Rectal smooth muscle tissue (tissue), 1 donor: Measurements from ENCODE around the gene TXNDC5.

Experiments used
- H3K27ac ChIP-seq: one replicate; pipeline ENCODE4 v1.7.0; 2013; ENCODE audit warnings: low read depth, low read length, inconsistent platforms
- H3K27me3 ChIP-seq: one replicate; pipeline ENCODE4 v1.7.0; 2013; ENCODE audit warnings: low read length; ENCODE audit not compliant: control insufficient read depth, insufficient read depth
- H3K36me3 ChIP-seq: one replicate; pipeline ENCODE4 v1.7.0; 2013; ENCODE audit warnings: low read length; ENCODE audit not compliant: control insufficient read depth, insufficient read depth
- H3K4me1 ChIP-seq: one replicate; pipeline ENCODE4 v1.7.0; 2013; ENCODE audit warnings: low read length; ENCODE audit not compliant: control insufficient read depth, insufficient read depth
- H3K4me3 ChIP-seq: one replicate; pipeline ENCODE4 v1.7.0; 2013; ENCODE audit warnings: low read length
- H3K9ac ChIP-seq: one replicate; pipeline ENCODE4 v1.7.0; 2013; ENCODE audit warnings: low read length

Gene TXNDC5

GRCh38 chr6:7911345-7911725 is 747 bp upstream of the TXNDC5 start:
- H3K4me1 ChIP-seq: peaks cover 2% of the 10 kb centered on the region
- H3K9ac ChIP-seq: peak overlapping the region; percentile 34
- no peak overlapping the region for H3K27ac ChIP-seq
- H3K36me3 ChIP-seq: no peaks in the 10 kb centered on the region
- H3K4me3 ChIP-seq: peak overlapping the region; percentile 82
- H3K27me3 ChIP-seq: no peaks in the 10 kb centered on the region

- Histone ChIP-seq H3K36me3 (no peaks in the 10 kb centered on the region), H3K27me3 (no peaks in the 10 kb centered on the region), H3K4me3 (peak overlapping the region; percentile 72), H3K27ac (no peak overlapping the region), H3K4me1 (peaks cover 2% of the 10 kb centered on the region), H3K9ac (no peak overlapping the region)
Measured at GRCh38 chr6:7910298-7910653, 312 bp downstream of the TXNDC5 start.

- H3K27ac ChIP-seq: no peak overlapping the region
- H3K27me3 ChIP-seq: no peaks in the 10 kb centered on the region
- peak overlapping the region; percentile 13 for H3K9ac ChIP-seq
- peak overlapping the region; percentile 67 for H3K4me3 ChIP-seq
- peaks cover 2% of the 10 kb centered on the region for H3K4me1 ChIP-seq
- H3K36me3 ChIP-seq: no peaks in the 10 kb centered on the region
Measured at GRCh38 chr6:7909323-7910276, 988 bp downstream of the TXNDC5 start.

GRCh38 chr6:7907159-7907558 is 3.4 kb downstream of the TXNDC5 start:
- peaks cover 2% of the 10 kb centered on the region for H3K4me1 ChIP-seq
- H3K4me3 ChIP-seq: no peak overlapping the region
- no peak overlapping the region for H3K9ac ChIP-seq
- H3K27me3 ChIP-seq: no peaks in the 10 kb centered on the region
- H3K27ac ChIP-seq: no peak overlapping the region
- peaks cover 11% of the 10 kb centered on the region for H3K36me3 ChIP-seq

GRCh38 chr6:7906741-7907140 is 3.8 kb downstream of the TXNDC5 start:
- Histone ChIP-seq H3K27ac (no peak overlapping the region), H3K4me1 (peaks cover 2% of the 10 kb centered on the region), H3K4me3 (no peak overlapping the region), H3K36me3 (peaks cover 15% of the 10 kb centered on the region), H3K27me3 (no peaks in the 10 kb centered on the region), H3K9ac (no peak overlapping the region)

- H3K27ac ChIP-seq: no peak overlapping the region
- H3K36me3 ChIP-seq: peaks cover 19% of the 10 kb centered on the region
- H3K27me3 ChIP-seq: no peaks in the 10 kb centered on the region
Measured at GRCh38 chr6:7905416-7905815, 5.2 kb downstream of the TXNDC5 start.

GRCh38 chr6:7904654-7905319 is 5.8 kb downstream of the TXNDC5 start:
- Histone ChIP-seq H3K27ac (no peak overlapping the region), H3K9ac (no peak overlapping the region), H3K4me3 (no peak overlapping the region), H3K4me1 (no peaks in the 10 kb centered on the region), H3K36me3 (peaks cover 19% of the 10 kb centered on the region), H3K27me3 (no peaks in the 10 kb centered on the region)

More at GRCh38 chr6:7905416-7905815, 5.2 kb downstream of the TXNDC5 start:
- H3K4me1 ChIP-seq: no peaks in the 10 kb centered on the region
- H3K9ac ChIP-seq: no peak overlapping the region
- no peak overlapping the region for H3K4me3 ChIP-seq

GRCh38 chr6:7903673-7904072 is 6.9 kb downstream of the TXNDC5 start:
- H3K4me3 ChIP-seq: no peak overlapping the region
- no peak overlapping the region for H3K9ac ChIP-seq
- no peak overlapping the region for H3K27ac ChIP-seq
- no peaks in the 10 kb centered on the region for H3K27me3 ChIP-seq
- H3K36me3 ChIP-seq: peaks cover 22% of the 10 kb centered on the region
- H3K4me1 ChIP-seq: no peaks in the 10 kb centered on the region

GRCh38 chr6:7902867-7903266 is 7.7 kb downstream of the TXNDC5 start:
- Histone ChIP-seq H3K4me1 (no peaks in the 10 kb centered on the region), H3K27me3 (no peaks in the 10 kb centered on the region), H3K9ac (no peak overlapping the region), H3K36me3 (peaks cover 27% of the 10 kb centered on the region), H3K4me3 (no peak overlapping the region), H3K27ac (no peak overlapping the region)

GRCh38 chr6:7902221-7902620 is 8.4 kb downstream of the TXNDC5 start:
- Histone ChIP-seq H3K4me1 (no peaks in the 10 kb centered on the region), H3K36me3 (peaks cover 27% of the 10 kb centered on the region), H3K27ac (no peak overlapping the region), H3K4me3 (no peak overlapping the region), H3K9ac (no peak overlapping the region), H3K27me3 (no peaks in the 10 kb centered on the region)

GRCh38 chr6:7901780-7902179 is 8.8 kb downstream of the TXNDC5 start:
- Histone ChIP-seq H3K4me1 (no peaks in the 10 kb centered on the region), H3K36me3 (peaks cover 27% of the 10 kb centered on the region), H3K4me3 (no peak overlapping the region), H3K9ac (no peak overlapping the region), H3K27me3 (no peaks in the 10 kb centered on the region), H3K27ac (no peak overlapping the region)

- H3K36me3 ChIP-seq: peaks cover 27% of the 10 kb centered on the region
- H3K27ac ChIP-seq: no peak overlapping the region
- H3K4me3 ChIP-seq: no peak overlapping the region
- H3K9ac ChIP-seq: no peak overlapping the region
- no peaks in the 10 kb centered on the region for H3K4me1 ChIP-seq
- no peaks in the 10 kb centered on the region for H3K27me3 ChIP-seq
Measured at GRCh38 chr6:7901056-7901455, 9.5 kb downstream of the TXNDC5 start.
